Testis (tissue), 2 donors: ENCODE results near the gene RBPJ.

ENCODE experiments used
- POLR2A ChIP-seq: fragments of 450-650 bp; IDR thresholded peaks from one replicate; pipeline ENCODE4 v1.6.1; 2017; ENCODE audit warnings: antibody characterized with exemption, mild to moderate bottlenecking, moderate library complexity
- TF ChIP-seq, protein P1 (sequence below), 3 experiments: fragments of 450-650 bp in 2 of 3; fragments of 200-600 bp in 1 of 3; sonication (generic) in 1 of 3; IDR thresholded peaks; one replicate each; pipeline ENCODE4 v1.5.1; 2016 to 2019; ENCODE audit warnings: antibody characterized with exemption in 3 of 3, mild to moderate bottlenecking in 2 of 3, moderate library complexity in 1 of 3

GRCh38 chr4:26379837-26380236 is 59.0 kb downstream of the RBPJ start:
- TF ChIP-seq, protein P1, sequence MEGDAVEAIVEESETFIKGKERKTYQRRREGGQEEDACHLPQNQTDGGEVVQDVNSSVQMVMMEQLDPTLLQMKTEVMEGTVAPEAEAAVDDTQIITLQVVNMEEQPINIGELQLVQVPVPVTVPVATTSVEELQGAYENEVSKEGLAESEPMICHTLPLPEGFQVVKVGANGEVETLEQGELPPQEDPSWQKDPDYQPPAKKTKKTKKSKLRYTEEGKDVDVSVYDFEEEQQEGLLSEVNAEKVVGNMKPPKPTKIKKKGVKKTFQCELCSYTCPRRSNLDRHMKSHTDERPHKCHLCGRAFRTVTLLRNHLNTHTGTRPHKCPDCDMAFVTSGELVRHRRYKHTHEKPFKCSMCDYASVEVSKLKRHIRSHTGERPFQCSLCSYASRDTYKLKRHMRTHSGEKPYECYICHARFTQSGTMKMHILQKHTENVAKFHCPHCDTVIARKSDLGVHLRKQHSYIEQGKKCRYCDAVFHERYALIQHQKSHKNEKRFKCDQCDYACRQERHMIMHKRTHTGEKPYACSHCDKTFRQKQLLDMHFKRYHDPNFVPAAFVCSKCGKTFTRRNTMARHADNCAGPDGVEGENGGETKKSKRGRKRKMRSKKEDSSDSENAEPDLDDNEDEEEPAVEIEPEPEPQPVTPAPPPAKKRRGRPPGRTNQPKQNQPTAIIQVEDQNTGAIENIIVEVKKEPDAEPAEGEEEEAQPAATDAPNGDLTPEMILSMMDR (IDR thresholded peaks at IDR 0.05) = no peak
- no peak for TF ChIP-seq POLR2A
